GM21423 (cell line): ENCODE measurements around the gene FTSJ1.

Source experiments
- ATAC-seq: cut with Tn5 transposase; IDR thresholded peaks from one replicate; pipeline ENCODE4 v1.9.1; 2021; ENCODE audit warnings: mild to moderate bottlenecking, moderate library complexity; ENCODE audit not compliant: unreplicated experiment

The FTSJ1 gene

DNA sequence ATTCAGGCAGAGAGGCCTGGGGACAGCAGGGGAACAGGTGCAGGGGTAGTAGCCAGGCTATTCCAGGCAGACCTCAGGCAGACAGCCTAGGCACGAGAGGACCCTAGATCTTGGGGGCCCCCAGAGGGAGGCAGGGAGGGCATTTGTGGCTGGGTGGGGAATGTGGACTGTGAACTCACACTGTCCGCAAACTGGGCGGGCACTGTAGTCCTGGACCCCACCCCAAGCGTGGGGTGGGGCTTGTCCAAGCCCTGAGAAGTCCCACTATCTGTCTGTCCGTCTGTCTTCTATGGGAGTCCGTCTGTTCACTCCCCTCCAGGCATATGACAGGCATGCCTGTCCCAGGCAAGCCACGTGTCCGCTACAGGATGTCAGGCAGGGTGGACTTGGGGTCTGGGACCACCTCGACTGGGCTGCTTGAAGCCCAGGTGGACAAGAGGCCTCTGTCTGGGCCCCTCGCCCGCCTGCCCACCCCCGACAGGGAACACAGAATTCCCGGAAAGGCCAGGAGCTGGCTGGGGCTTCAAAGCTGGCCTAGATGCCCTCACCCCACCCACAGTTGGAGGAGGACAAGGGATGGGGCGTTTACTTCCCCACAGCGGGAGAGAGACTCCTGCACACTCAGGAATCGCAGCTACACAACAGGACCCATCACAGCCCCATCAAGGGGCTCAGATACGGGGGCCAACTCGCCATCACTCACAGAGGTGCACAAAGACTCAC is 5.7 kb upstream of the FTSJ1 start, which contains the start of gene SLC38A5:
Gene SLC38A5, minus strand, starts transcription at position 151 of the 723 bp plus-strand sequence. CDS start 2,336 bp downstream, outside the sequence.
- no peak for ATAC-seq

DNA sequence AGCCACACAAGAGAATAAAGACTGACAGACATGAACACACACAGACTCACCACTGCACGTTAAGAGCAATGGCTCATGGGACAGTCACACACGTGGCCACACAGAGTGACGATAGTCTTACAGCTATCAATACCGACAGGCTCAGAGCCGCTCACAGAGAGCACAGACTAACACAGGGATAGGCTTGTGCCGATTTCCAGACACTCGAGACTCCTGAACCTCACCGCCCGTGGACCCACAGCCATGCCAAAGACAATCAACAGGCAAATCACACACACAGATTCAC is 5.2 kb upstream of the FTSJ1 start:
- no peak for ATAC-seq

DNA sequence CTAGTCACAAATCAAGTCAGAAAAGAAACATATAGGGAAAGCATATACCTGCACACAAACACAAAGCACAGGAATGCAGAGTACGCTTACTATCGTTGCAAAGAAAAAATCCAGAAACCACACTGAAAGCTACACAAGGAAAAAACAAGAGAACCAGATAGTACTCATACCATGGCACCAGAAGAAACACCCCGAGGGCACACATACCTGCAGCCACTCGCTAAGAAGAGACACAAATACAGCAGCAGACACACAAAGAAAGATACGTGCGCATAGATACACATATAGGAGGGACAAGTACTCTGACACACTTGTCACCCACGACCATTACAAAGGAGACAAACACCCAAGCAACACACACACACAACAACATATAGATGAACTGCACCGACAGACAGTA is 4.5 kb upstream of the FTSJ1 start:
- ATAC-seq, result no peak

DNA sequence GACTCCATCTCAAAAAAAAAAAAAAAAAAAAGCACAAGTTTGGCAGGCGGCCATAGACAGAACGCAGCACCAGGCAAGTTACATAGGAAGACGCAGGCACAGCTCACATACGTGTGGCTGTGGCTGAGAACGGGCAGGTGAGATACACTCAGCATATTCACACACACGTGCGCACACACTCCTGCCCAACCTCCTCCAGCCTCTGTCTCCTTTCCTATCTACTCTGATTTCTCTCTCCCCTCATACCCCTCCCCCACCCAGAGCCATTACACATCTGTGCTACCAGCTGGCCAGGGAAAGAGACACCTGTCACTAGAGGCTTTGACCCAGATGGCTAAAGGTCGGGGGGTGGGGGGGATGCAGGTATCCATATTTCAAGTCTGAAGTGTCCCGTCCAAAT is 3.8 kb upstream of the FTSJ1 start:
- no peak for ATAC-seq

DNA sequence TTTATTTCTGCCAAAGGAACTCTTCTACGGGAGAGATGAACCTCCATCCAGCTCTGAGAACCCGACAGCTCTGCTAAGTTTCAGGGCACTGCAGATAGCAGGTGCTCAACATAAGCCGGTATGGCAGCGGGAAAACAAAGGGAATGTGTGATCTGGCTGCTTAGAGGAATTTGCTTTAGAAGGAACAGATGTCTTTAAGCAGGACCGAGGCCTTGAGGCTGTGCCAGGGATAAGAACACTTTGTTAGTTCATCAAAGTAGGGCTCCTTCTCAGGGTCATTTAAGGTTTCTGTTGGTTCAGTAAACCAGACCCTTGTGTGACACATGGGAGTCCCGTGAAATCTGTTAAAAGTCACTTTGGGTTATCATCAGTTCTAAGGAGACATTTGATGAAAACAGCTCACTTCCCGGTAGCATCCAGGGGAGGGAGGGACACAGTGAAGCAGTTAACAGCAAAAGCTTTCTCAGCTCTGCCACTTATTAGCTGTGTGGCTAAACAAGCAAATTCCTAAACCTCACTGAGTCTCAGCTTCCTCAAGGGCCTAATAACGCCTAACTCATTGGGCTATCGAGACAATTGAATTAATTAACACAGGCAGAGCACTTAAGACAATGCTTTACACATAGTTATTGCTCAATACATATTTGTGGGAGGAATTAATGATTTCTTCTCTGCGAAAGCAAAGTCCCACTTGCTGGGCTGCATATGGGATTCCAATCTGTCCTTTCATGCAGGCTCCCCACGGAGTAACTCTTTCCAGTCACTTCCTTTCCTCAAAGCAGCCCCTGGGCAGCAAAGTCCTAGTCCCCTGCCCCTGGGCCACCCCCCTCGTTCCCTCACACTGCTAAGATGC is 2.9 kb upstream of the FTSJ1 start:
- ATAC-seq, result no peak

DNA sequence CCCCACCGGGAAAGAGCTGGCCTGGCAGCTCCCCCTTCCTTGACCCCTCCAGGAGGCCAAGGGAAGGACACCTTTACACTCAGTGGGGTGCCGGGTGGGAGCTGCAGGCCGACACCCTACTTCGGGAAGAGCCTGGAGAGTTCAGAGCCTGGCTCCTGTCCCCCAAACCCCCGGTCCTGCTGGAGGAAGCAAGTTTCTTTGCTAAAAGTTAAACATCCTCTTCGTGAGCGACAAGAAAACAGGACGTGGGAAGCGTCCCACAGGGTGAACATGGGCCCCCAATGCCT is 2.4 kb upstream of the FTSJ1 start:
- no peak for ATAC-seq

DNA sequence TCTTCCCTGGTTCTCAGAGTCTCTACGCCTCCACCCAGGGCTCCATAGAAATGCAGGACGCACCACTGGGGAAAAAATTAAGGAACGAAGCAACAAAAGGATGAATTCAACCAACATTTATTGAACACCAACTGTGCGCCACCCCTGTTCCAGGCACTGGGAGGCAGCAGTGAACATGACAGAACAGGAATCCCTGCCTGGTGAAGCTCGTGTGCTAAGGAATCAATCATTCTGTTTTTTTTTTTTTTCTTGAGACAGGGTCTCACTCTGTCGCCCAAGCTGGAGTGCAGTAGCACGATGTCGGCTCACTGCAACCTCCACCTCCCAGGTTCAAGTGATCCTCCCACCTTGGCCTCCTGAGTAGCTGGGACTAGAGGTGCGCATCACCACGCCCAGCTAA is 1.9 kb upstream of the FTSJ1 start:
- ATAC-seq, result no peak

DNA sequence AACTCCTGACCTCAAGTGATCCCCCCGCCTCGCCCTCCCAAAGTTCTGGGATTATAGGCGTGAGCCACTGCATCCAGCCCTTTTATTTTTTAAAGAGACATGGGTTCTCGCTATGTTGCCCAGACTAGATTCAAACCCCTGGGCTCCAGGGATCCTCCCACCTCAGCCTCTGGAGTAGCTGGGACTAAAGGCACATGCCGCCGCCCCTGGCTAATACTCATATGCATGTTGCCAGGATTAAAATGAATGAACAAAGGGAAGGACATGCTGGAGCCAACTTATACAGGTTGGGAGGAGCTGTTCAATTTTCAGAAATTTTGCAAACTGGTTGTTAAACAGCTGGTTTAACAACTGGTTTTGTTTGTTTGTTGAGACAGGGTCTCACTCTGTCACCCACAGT is 1.4 kb upstream of the FTSJ1 start:
- no peak for ATAC-seq

DNA sequence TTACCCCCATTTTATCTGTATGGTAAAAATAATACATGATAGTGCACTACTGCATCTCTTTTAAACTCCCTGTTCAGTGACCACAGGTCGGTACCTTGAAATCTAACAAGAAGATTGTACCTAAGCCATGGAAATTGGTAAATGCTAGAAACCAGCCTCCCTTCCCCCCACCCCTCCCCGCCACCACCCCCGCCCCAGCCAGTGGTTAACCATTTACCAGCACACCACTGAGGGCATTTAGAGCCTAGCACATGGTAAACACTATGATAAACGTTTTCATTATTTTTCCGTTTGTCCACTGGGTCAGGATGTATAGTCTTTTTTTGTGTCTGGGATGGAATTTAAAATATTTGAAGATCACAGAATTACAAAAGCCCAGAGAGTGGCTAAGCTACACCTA is 703 bp upstream of the FTSJ1 start:
- no peak for ATAC-seq

DNA sequence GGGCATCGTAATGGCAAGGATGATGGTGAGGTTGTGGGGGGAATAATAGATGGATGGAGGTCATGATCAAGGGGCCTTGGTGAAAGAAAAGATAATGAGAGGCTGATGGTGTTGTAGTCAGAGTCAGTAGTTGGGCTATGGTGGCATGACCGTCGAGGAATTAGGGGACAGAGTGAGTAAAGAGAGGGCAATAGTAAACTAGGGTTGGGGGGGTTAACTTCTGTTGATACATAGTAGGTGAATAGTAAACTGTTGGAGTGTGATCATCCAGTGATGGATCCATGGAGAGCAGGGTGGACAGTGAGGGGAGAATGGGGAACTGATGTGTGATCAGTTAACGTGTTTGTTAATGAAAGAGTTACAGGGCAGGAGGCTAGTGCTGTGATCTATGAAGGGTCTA is 920 bp downstream of the FTSJ1 start:
- no peak for ATAC-seq

DNA sequence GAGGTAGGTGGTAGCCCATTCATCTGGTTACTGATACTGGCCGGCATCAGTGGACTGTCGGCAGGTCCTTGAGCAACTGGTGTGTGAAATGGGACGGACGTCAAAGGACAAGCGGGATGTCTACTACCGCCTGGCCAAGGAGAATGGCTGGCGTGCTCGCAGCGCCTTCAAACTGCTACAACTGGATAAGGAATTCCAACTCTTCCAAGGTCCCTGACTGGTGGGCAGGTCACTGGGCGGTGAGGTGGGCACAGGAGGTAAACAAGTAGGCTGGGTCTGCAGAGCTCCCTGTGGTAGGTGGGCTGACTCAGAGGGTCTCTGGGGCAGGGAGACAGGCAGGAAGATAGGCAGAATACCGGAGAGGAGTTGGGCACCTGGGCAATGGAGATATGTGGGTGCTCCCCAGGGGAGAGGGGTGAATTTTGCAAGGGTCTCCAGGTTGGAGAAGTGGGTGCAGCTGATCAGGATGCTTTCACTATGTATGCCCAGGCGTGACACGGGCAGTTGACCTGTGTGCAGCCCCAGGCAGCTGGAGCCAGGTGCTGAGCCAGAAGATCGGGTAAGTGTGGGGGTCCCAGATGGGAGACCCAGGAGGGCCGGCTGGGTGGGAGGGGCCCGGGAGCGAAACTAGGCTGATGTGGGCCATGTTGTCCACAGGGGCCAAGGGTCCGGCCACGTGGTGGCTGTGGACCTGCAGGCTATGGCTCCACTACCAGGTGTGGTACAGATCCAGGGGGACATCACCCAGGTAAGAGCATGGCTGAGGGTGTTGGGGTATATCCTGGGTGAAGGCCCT is 2.2 kb downstream of the FTSJ1 start:
- no peak for ATAC-seq

DNA sequence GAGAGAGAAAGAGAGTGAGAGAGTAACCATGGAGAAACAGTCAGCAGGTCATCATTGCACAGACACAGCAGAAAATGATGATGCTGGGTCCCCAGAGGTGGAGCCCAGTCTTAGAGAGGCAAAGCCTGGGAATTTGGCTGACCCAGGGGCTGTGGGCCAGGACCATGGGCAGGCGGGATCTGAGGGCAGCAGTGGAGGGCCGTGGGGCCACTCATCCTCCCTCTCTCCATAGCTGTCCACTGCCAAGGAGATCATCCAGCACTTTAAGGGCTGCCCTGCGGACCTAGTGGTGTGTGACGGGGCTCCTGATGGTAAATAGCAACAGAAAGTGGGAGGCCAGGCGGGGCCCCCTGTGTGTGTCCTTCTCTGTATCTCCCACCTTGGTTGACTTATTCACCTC is 2.8 kb downstream of the FTSJ1 start:
- no peak for ATAC-seq

DNA sequence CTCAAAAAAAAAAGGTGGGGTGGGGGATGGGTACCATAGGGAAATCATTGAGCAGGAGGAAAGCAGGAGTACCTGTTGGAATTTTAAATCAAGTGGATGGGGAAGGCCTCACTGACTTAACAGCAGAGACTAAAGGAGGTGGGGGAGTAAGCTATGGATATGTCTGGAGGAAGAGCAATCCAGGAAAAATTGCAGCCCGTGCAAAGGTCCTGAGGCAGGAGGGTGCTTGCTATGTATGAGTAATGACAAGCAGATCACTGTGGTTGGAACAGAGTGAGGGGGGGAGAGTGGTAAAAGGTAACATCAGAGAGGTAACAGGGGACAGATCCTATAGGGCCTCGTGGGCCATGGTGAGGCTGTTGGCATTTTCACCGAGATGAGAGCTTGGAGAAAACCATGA is 4.1 kb downstream of the FTSJ1 start:
- no peak for ATAC-seq

DNA sequence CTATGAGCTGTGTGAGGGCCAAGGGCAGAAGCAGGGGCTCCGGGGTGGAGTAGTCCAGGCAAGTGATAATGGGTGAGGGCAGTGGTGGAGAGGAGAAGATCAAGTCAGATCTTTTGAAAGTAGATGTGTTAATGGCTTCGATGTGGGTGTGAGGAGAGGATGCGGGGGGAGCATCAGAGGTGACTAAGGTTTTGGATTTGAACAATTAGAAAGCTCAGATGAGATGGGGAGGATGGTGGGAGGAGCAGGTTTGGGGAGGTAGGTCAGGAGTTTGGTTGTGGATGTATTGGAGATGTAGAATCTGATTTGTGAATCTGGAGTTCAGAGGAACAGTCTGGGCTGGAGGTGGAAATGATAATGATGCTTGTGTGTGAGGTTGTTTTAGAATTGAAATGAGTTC is 4.6 kb downstream of the FTSJ1 start:
- ATAC-seq, result no peak

DNA sequence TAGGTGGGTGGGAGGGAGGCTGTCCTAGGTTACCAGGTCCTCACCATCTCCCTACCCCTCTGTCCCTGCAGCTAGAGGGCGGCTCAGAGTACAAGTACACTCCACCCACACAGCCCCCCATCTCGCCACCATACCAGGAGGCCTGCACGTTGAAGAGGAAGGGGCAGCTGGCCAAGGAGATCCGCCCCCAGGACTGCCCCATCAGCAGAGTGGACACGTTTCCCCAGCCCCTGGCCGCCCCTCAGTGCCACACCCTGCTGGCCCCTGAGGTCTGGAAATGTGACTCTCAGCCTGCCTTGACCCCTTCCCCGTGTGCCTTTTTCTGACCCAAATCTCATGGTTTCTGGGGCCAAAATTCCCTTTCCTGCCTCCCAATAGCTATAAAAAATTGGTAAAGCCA is 6.5 kb downstream of the FTSJ1 start:
- no peak for ATAC-seq

DNA sequence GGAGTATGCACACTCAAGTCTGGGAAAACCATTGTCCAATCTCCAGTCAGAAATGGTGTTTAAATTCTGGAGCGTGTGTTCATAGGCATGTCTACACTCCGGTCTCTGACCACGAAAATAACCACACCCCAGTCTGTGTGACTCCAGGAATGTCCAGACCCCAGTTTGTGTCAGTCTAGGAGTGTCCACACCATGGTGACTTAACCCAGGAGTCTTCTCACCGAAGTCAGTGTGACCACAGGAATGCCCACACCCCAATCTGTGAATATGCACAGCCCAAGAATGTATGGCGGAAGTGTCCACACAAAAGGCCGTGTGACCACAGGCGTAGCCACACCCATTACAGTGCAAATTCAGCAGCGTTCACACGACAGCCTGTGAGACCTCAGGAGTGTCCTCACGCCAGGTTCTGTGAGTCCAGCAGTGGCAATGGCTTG is 11.4 kb downstream of the FTSJ1 start:
- no peak for ATAC-seq

DNA sequence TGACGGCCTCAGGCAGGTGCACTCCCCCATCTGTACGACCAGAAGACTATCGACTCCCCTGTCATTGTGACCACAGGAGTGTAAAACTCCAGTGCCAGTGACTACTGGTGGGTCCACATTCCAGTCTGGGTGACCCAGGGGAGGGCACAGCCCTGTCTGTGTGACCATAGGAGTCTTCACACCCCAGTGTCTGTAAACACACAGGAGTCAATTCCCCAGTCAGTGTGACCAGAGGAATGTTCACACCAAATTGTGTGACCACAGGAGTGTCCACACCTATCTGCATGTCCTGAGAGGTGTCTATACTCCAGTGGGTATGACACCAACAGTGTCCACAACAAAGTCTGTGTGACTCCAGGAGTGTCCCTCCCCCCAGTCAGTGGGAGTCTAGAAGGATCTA is 12.0 kb downstream of the FTSJ1 start:
- no peak for ATAC-seq

DNA sequence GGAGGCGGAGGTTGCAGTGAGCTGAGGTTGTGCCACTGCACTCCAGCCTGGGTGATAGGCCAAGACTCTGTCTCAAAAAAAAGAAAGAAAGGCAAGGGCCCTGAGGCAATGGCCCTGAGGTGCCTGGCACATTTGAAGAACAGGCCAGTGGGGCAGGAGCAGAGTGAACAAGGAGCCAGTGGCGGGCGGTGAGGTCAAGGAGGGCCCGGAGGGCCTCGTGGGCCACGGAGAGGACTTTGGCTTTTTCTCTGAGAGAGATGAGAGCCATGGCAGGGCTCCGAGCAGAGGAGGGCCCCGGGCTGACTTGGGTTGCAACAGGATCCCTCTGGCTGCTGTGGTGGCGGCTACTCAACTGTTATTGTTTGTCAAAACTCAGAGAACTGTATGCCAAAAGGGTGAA is 13.3 kb downstream of the FTSJ1 start:
- ATAC-seq, result no peak

DNA sequence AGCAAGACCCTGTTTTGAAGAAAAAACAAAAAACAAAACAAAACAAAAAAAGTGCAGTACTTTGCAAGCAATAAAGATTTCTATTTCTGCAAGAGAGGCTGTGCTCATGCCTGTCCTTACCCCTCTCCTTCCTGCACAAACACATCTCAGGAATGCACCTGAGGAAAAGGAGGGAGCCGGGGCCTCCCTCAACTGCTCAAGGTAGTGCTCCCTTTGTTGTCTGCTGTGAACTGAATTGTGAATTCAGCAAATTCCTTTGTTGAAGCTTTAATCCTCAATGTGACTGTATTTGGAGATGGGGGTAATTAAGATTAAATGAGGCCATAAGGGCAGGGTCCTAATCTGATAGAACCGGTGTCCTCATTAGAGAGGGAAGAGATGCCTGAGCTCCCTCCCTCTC is 13.9 kb downstream of the FTSJ1 start:
- ATAC-seq, result no peak

DNA sequence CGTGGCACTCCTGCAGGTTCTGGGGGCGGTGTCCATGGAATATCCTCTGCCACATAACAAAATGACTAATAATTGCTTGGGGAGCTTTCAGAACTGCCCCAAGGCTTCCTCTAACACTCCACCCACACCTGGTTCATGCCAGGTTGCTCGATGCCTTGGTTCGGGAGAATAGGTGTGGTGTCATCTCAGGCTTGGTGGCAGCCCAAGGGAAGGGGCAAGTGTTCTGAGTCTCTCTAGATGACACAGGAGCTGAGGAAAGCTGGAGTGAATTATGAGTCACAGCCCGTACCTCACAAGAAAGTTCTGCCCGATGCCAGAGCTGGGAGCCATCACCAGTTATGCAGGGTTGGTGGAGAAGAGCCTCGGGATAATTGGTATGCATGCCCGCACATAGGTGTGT is 14.7 kb downstream of the FTSJ1 start:
- ATAC-seq, result no peak

DNA sequence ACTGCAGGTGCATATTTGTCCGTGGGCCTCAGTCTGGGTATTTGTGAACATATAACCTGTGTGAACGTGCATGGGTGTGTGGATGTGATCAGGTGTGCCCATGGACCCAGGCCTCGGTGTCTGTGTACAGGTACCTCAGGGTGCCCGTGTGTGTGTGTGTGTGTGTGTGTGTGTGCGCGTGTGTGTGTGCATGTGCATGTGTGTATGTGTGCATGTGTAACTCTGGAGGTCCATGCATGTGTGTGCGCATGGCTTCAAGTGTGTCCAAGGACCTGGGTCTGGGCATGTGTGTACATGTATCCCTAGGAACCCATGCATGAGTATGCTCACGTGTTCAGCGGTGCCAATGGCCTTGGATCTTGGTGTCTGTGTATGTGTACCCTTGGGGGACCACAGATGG is 15.8 kb downstream of the FTSJ1 start:
- no peak for ATAC-seq

DNA sequence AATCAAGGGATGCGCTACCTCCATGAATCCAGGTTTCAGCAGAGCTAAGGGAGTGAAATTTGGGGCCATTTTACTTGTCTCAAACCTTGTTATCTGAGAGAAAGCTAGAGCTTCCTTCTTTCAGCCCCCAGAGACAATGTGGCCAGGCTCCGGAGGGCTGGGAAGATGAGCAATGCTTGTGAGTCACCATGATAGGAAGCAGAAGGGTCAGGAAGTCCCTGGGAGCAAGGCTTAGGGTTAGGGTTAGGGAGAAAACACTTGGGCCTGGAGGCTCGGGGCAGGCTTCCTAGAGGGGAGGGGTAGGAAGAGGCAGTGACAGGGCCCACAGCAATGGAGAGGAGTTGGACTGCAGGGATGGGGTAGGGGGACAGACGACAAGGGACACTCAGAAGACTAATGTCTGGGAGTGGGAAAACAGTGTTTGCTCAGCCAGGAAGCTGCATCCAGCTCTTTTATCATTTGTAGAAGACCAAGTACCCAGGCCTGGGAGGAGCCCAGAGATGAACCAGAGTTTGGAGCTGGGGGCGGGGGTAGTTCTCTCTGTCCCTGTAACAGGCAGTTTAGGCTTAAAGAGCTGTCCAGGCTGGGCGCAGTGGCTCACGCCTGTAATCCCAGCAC is 16.4 kb downstream of the FTSJ1 start:
- ATAC-seq, result no peak
